IMR-90 (cell line): Measurements from ENCODE around the gene ENOX1. TPM values are rescaled to one million over a fixed set of nuclear protein-coding genes. Genes with fewer than 3 reads are reported as not detected.

Source experiments
- ATAC-seq: fragments of 200-7000 bp; cut with Tn5 transposase; 2 replicates; pipeline ENCODE4 v1.9.1; 2020; ENCODE audit warnings: low read depth, mild to moderate bottlenecking, moderate library complexity
- BruUV-seq: library from RNA; stranded (reverse); fragments of 400-500 nt; replicated peaks from 2 replicates; lab custom pipeline; 2021; lab: Mats Ljungman, UMichigan
- CTCF ChIA-PET: fragments of 300-600 bp; formaldehyde crosslinking; extraction: SDS; loops from one replicate; lab custom pipeline; 2021; ENCODE audit warnings: antibody characterized with exemption; lab: Yijun Ruan, JAX
- POLR2A ChIA-PET: fragments of 300-600 bp; sonication (Branson Sonifier 250); formaldehyde crosslinking; loops from one replicate; lab custom pipeline; 2022; ENCODE audit warnings: antibody characterized with exemption; ENCODE audit not compliant: unreplicated experiment; lab: Charles Lee
- DNase-seq: peaks from one replicate; pipeline ENCODE4 v3.0.0; 2013
- H2AFZ ChIP-seq: replicated peaks from 2 replicates; pipeline ENCODE3; 2013; ENCODE audit warnings: low read length, mild to moderate bottlenecking; ENCODE audit not compliant: poor library complexity
- H2AK5ac ChIP-seq: 2 replicates; pipeline ENCODE4 v1.6.1; 2013; ENCODE audit warnings: low read depth, low read length, inconsistent platforms
- H2AK9ac ChIP-seq: replicated peaks from 2 replicates; pipeline ENCODE3; 2013; ENCODE audit warnings: mild to moderate bottlenecking, low read depth, low read length, moderate library complexity; ENCODE audit not compliant: poor library complexity
- H2BK120ac ChIP-seq: 2 replicates; pipeline ENCODE4 v1.6.1; 2013; ENCODE audit warnings: low read depth, low read length, inconsistent platforms
- H2BK15ac ChIP-seq: 3 replicates; pipeline ENCODE4 v1.6.1; 2013; ENCODE audit warnings: low read depth, low read length, inconsistent platforms
- H2BK20ac ChIP-seq: 2 replicates; pipeline ENCODE4 v1.6.1; 2013; ENCODE audit warnings: low read depth, mild to moderate bottlenecking, inconsistent platforms, low read length, moderate library complexity
- H2BK5ac ChIP-seq: 2 replicates; pipeline ENCODE4 v1.6.1; 2013; ENCODE audit warnings: mild to moderate bottlenecking, low read depth, low read length, inconsistent platforms; ENCODE audit not compliant: poor library complexity, severe bottlenecking
- H3K14ac ChIP-seq: replicated peaks from 2 replicates; pipeline ENCODE4 v1.6.1; 2013; ENCODE audit warnings: low read depth, low read length, inconsistent platforms
- H3K18ac ChIP-seq: 2 replicates; pipeline ENCODE4 v1.6.1; 2013; ENCODE audit warnings: low read depth, low read length, control low read depth
- H3K23ac ChIP-seq: 2 replicates; pipeline ENCODE4 v1.6.1; 2013; ENCODE audit warnings: low read depth, low read length, inconsistent platforms
- H3K27ac ChIP-seq: 2 replicates; pipeline ENCODE4 v1.5.1; 2013; ENCODE audit warnings: mild to moderate bottlenecking, control low read depth, low read length; ENCODE audit not compliant: insufficient read depth
- H3K27me3 ChIP-seq: 2 replicates; pipeline ENCODE4 v1.6.1; 2013; ENCODE audit warnings: low read length; ENCODE audit not compliant: control insufficient read depth, insufficient read depth
- H3K36me3 ChIP-seq: 2 replicates; pipeline ENCODE4 v1.6.1; 2013; ENCODE audit warnings: low read length, mixed read lengths; ENCODE audit not compliant: control insufficient read depth, insufficient read depth
- H3K4ac ChIP-seq: 2 replicates; pipeline ENCODE4 v1.6.1; 2013; ENCODE audit warnings: low read depth, low read length, inconsistent platforms
- H3K4me1 ChIP-seq: 2 replicates; pipeline ENCODE4 v1.6.1; 2013; ENCODE audit warnings: low read length, mixed read lengths; ENCODE audit not compliant: control insufficient read depth, insufficient read depth
- H3K4me2 ChIP-seq: 2 replicates; pipeline ENCODE4 v1.6.1; 2013; ENCODE audit warnings: low read depth, mild to moderate bottlenecking, control low read depth, low read length, moderate library complexity
- H3K4me3 ChIP-seq: 2 replicates; pipeline ENCODE4 v1.5.1; 2013; ENCODE audit warnings: low read depth, mild to moderate bottlenecking, control low read depth, low read length, moderate library complexity; ENCODE audit not compliant: insufficient read depth
- H3K56ac ChIP-seq: 2 replicates; pipeline ENCODE4 v1.6.1; 2013; ENCODE audit warnings: low read length, inconsistent platforms; ENCODE audit not compliant: insufficient read depth; ENCODE audit errors: extremely low read depth
- H3K79me1 ChIP-seq, 2 experiments: 2 replicates each; pipeline ENCODE4 v1.6.1; 2013; ENCODE audit warnings: low read length in 2 of 2, inconsistent platforms in 1 of 2, low read depth in 1 of 2
- H3K9ac ChIP-seq: 2 replicates; pipeline ENCODE4 v1.6.1; 2013; ENCODE audit warnings: low read depth, low read length, control low read depth
- H3K9me1 ChIP-seq: 2 replicates; pipeline ENCODE4 v1.6.1; 2013; ENCODE audit warnings: low read length, inconsistent platforms; ENCODE audit not compliant: insufficient read depth
- H3K9me3 ChIP-seq: 2 replicates; pipeline ENCODE4 v1.6.1; 2013; ENCODE audit warnings: low read length; ENCODE audit not compliant: control insufficient read depth, insufficient read depth
- H4K20me1 ChIP-seq: 2 replicates; pipeline ENCODE4 v1.6.1; 2013; ENCODE audit warnings: low read length, inconsistent platforms; ENCODE audit not compliant: insufficient read depth
- H4K5ac ChIP-seq: 2 replicates; pipeline ENCODE4 v1.6.1; 2013; ENCODE audit warnings: mild to moderate bottlenecking, low read depth, low read length, control low read depth
- H4K8ac ChIP-seq, 2 experiments: 2 replicates each; pipeline ENCODE4 v1.6.1; 2013; ENCODE audit warnings: low read depth in 2 of 2, low read length in 2 of 2, control low read depth in 1 of 2, inconsistent platforms in 1 of 2
- H4K91ac ChIP-seq: 2 replicates; pipeline ENCODE4 v1.6.1; 2013; ENCODE audit warnings: low read depth, low read length, inconsistent platforms; ENCODE audit not compliant: insufficient read depth
- BHLHE40 ChIP-seq: fragments of 150-350 bp; IDR thresholded peaks from 2 replicates; pipeline ENCODE4 v1.6.1; 2016; ENCODE audit warnings: mild to moderate bottlenecking, low read depth, low read length
- CHD1 ChIP-seq: IDR thresholded peaks from 2 replicates; pipeline ENCODE4 v1.6.1; 2012; ENCODE audit warnings: low read depth, low read length, improper control_type of control experiment
- CTCF ChIP-seq: conservative IDR thresholded peaks from 2 replicates; pipeline ENCODE4 v1.5.1; 2012; ENCODE audit warnings: mild to moderate bottlenecking, low read depth, low read length, improper control_type of control experiment
- MAZ ChIP-seq: IDR thresholded peaks from 2 replicates; pipeline ENCODE4 v1.6.1; 2012; ENCODE audit warnings: low read depth, mild to moderate bottlenecking, low read length, improper control_type of control experiment, moderate library complexity, borderline replicate concordance
- MXI1 ChIP-seq: IDR thresholded peaks from 2 replicates; pipeline ENCODE4 v1.6.1; 2012; ENCODE audit warnings: low read depth, mild to moderate bottlenecking, low read length, moderate library complexity, borderline replicate concordance
- NFE2L2 ChIP-seq: fragments of 150-350 bp; IDR thresholded peaks from 2 replicates; pipeline ENCODE4 v1.6.1; 2016; ENCODE audit warnings: low read depth, mild to moderate bottlenecking, low read length
- POLR2A ChIP-seq: IDR thresholded peaks from 2 replicates; pipeline ENCODE4 v1.6.1; 2012; ENCODE audit warnings: mild to moderate bottlenecking, low read depth, low read length
- RFX5 ChIP-seq: IDR thresholded peaks from 2 replicates; pipeline ENCODE4 v1.8.0; 2012; ENCODE audit warnings: low read depth, mild to moderate bottlenecking, low read length, moderate library complexity
- USF2 ChIP-seq: fragments of 150-350 bp; IDR thresholded peaks from 2 replicates; pipeline ENCODE4 v1.6.1; 2017; ENCODE audit warnings: mild to moderate bottlenecking, antibody characterized with exemption, low read length, low read depth
- WGBS, 2 experiments: methylation state at CpG; one replicate each; pipeline versions ENCODE4 v1.1.5 to v1.1.7; 2013; ENCODE audit warnings: missing lambda C conversion rate in 2 of 2; ENCODE audit not compliant: insufficient read length in 1 of 2; ENCODE audit errors: extremely low coverage in 2 of 2; 5-methylcytosine and 5-hydroxymethylcytosine counted together
- dilution Hi-C: fragments of 300-500 bp; cut with HindIII; formaldehyde crosslinking; loops from one replicate; pipeline ENCODE4 v1.14.3; 2018; ENCODE audit warnings: low sequenced_read_pairs; ENCODE audit not compliant: unreplicated experiment
- in situ Hi-C: fragments of 300-500 bp; cut with MboI; formaldehyde crosslinking; loops from 3 replicates; pipeline ENCODE4 v1.14.3; 2019; ENCODE audit warnings: low sequenced_read_pairs, inconsistent platforms, mixed read lengths
- intact Hi-C: fragments of 100-400 bp; cut with micrococcal nuclease; formaldehyde crosslinking; loops from 2 replicates; pipeline ENCODE4 v1.10.0; 2022
- polyA plus RNA-seq, 3 experiments: library from polyadenylated mRNA; depleted of rRNA; stranded (reverse); fragments of >200 nt; gene quantifications; 2 replicates each; pipeline ENCODE4 v1.2.3, GENCODE V29; 2012; ENCODE audit warnings: low replicate concordance in 1 of 3
- total RNA-seq: library from RNA; depleted of rRNA; stranded (reverse); fragments of >200 nt; gene quantifications from 2 replicates; pipeline ENCODE4 v1.2.3, GENCODE V29; 2012

Gene ENOX1
- total and polyA plus RNA-seq, 2 of the 4 experiments (the other 2 are of a cell fraction): 0.99 to 1.3 TPM

GRCh38 chr13:43785650-43786471 lies 911 bp downstream of the ENOX1 start:
- no peaks in the 10 kb centered on the region for H3K9me3 ChIP-seq
- H2BK15ac ChIP-seq: no peak overlapping the region
- H3K27me3 ChIP-seq: no peaks in the 10 kb centered on the region; the same call in 1 of the 2 replicates
- H4K8ac ChIP-seq: no peak overlapping the region
- DNase-seq (peak; percentile 63), ATAC-seq (peak; percentile 74)
- H2AFZ ChIP-seq: peak overlapping the region; percentile 93
- no peak overlapping the region for H3K4ac ChIP-seq
- H3K27ac ChIP-seq: no peak overlapping the region
- in situ Hi-C loops (loop anchor here (25.0 kb wide), 1 partner anchor 1199 kb away; no protein-coding TSS in a partner anchor), dilution Hi-C loops (no loop called here), intact Hi-C loops (loop anchor here (1.0 to 10.0 kb wide), 6 partner anchors 91 to 1189 kb away; partner anchors contain the start of genes CCDC122 and LACC1)
- peak overlapping the region; percentile 99 for H3K4me2 ChIP-seq
- H3K4me3 ChIP-seq: peak overlapping the region; percentile 52
- ChIA-PET CTCF (no interaction called here), POLR2A (no interaction called here)
- peak overlapping the region; percentile 85 for H2AK9ac ChIP-seq
- no peaks in the 10 kb centered on the region for H4K20me1 ChIP-seq
- no peak overlapping the region for H3K14ac ChIP-seq
- H3K18ac ChIP-seq: no peak overlapping the region
- H3K9me1 ChIP-seq: no peaks in the 10 kb centered on the region
- no peaks in the 10 kb centered on the region for H3K4me1 ChIP-seq
- no peak overlapping the region for H2BK20ac ChIP-seq
- H2BK5ac ChIP-seq: no peak overlapping the region
- H4K5ac ChIP-seq: no peak overlapping the region
- BruUV-seq: no TSS peak
- no peaks in the 10 kb centered on the region for H3K79me1 ChIP-seq
- no peaks in the 10 kb centered on the region for H3K36me3 ChIP-seq
- H3K23ac ChIP-seq: no peak overlapping the region
- no peak overlapping the region for H3K56ac ChIP-seq
- H4K91ac ChIP-seq: no peak overlapping the region
- TF ChIP-seq CTCF: no peak
- TF ChIP-seq POLR2A: no peak
- TF ChIP-seq RFX5: no peak
- no peak for TF ChIP-seq CHD1
- peak; percentile 87 for TF ChIP-seq BHLHE40
- no peak for TF ChIP-seq NFE2L2
- TF ChIP-seq USF2: no peak
- TF ChIP-seq MXI1: peak; percentile 11; the same call in 1 of the 2 replicates
- peak; percentile 39; the same call in 1 of the 2 replicates for TF ChIP-seq MAZ
- H3K9ac ChIP-seq: peak overlapping the region; percentile 39; the same call in 1 of the 2 replicates
- H2AK5ac ChIP-seq: no peak overlapping the region
- H2BK120ac ChIP-seq: no peak overlapping the region
- WGBS, 2 experiments: 0% methylated on average over 25 of the region's 76 CpGs; no CpG with 5 or more reads in 1 of the 2 experiments
